Cerebellar nuclear complex (tissue), 1 donor: ENCODE results near the gene TMEM126A.

ENCODE experiments used
- DNase-seq, 2 experiments: peaks; one replicate each; lab custom pipeline; 2025; lab: John Stamatoyannopoulos, UW

Gene TMEM126A

DNA sequence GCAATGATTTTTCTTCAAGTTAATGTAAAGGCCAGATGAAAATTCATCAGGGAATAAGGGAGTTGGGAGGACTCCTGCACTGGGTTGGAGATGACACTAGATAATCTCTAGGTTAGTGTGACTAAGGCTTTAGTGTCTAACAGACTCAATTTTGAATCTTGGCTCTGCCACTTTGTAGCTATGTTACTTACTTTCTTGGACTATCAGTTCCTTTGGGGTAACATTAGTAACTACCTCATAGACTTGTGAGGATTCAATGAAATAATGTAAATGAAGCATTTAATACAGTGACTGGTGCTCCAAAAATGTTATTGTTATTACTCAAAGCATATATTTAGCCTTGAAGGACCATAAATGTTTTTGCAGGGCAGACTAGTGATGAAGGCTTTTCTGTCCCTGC, 47.8 kb downstream of the TMEM126A start:
- DNase-seq, result no peak

DNA sequence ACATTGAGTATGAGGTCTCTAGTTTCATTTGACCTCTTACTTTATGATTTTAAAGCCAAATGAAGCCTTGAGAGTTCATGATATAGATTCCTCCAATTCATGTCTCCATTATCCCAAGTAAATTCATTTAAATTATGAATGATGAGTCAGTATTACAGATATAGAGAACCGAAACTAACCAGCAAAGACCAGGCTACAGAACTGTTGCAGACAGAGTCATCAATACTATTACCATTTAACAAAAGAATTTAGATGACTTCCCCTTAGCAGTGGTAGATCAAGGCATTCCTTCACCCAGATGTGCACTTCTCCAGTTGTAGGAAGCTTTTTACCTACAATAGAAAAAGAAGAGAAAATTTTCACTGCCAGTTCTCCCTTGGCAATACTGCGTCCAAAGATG, 50.0 kb downstream of the TMEM126A start:
- DNase-seq, result no peak

DNA sequence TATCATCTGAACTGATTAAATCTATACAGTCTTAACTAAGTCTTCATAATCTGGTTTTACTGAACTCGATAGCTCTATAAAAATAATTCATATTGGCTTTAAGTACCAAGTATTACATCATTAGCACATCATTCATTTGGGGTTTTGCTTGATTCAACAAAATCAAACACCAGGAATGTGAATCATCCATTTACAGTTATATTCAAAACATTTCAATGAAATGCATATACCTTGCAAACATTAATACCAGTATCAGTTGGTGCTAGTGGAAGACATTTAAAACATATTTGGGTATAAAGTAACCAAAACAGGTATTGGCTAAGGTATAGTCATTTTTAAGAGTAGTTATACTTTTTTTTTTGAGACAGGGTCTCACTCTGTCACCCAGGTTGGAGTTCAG, 50.4 kb downstream of the TMEM126A start:
- no peak for DNase-seq

DNA sequence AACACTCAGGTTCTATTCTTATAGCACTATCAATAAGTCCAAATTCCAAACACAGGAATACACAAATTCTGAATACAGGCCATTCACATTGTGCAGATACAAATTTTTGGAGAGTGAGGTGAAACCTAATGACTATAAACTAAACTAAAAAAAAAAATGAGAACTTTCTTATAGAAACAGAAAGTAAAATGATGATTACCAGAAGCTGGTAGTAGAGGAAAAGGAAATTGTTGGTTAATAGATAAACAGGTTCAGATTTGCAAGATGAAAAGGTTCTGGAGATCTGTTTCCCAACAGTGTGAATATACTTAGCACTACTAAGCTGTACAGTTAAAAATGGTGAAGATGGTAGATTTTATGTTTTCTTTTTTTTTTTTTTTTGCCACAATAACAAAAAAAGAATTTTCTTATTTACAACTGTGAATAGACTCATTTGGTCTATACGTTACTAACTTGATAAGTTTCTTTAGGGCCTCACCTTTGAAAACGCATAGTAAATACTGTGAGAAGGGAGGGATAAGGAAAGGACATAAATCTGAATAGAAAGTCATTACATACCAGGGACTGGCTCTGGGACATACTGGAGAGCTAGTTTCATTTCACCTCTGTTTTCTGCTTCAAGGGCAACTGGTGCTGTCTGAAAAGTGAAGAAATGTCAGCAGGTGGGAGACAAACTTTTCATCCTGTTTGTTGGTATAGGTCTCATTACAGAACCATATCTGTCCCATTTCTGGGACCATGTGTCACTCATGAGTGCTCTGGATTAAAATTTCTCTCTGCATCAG, 52.4 kb downstream of the TMEM126A start:
- DNase-seq, result no peak

DNA sequence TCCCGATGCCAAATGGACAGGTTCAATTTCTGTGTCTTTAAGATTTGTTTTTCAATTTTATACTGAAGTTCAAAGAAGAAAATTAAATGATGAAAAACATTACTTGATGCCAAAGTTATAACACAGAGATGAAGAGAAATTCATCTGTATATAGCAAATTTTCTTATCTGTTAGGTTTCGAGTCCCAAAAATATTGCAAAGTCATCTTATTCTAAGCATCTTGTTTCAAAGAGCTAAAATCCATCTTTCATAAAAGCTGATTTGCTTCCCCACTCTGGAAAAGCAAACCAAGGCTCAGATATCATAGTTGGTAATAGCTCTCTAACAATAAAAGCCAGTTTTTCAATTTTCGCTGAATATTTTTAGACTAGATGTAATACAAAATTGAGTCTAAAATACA, 57.2 kb downstream of the TMEM126A start:
- DNase-seq, result no peak

DNA sequence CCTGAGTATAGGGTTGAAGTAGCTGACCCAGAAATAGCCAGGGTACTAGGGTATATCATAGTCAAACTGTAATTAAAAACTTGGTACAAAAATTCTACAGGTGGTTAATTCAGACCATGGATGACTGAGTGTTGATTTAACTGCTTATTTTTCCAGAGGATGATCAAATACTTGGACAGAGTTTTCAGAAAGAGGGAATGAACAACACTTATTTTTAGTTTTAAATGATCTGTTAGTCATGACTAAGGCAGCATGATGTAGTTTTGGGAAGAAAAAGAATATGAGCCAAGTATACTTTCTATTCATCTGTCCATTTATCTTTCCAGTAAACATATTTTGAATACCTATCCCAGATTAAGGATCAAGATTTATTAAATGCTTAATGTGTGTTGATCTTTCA, 58.0 kb downstream of the TMEM126A start:
- no peak for DNase-seq
